ENCODE results near the gene PRKN. TPM values are rescaled to one million over a fixed set of nuclear protein-coding genes. Genes with fewer than 3 reads are reported as not detected.

PRKN gene
- total RNA-seq, 1 donor from 2014 or later = 25.5 TPM

GRCh38 chr6:162373192-162373591 lies 354.4 kb downstream of the PRKN start:
- no peak overlapping the region for H3K27ac ChIP-seq (replicated peaks)
- no peaks in the 10 kb centered on the region for H3K36me3 ChIP-seq
- TF ChIP-seq, protein P1, sequence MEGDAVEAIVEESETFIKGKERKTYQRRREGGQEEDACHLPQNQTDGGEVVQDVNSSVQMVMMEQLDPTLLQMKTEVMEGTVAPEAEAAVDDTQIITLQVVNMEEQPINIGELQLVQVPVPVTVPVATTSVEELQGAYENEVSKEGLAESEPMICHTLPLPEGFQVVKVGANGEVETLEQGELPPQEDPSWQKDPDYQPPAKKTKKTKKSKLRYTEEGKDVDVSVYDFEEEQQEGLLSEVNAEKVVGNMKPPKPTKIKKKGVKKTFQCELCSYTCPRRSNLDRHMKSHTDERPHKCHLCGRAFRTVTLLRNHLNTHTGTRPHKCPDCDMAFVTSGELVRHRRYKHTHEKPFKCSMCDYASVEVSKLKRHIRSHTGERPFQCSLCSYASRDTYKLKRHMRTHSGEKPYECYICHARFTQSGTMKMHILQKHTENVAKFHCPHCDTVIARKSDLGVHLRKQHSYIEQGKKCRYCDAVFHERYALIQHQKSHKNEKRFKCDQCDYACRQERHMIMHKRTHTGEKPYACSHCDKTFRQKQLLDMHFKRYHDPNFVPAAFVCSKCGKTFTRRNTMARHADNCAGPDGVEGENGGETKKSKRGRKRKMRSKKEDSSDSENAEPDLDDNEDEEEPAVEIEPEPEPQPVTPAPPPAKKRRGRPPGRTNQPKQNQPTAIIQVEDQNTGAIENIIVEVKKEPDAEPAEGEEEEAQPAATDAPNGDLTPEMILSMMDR (IDR thresholded peaks at IDR 0.05; ENCODE audit: borderline replicate concordance) = no peak
- intact Hi-C loops (cut with micrococcal nuclease) = no loop called here
- no peaks in the 10 kb centered on the region for H3K27me3 ChIP-seq (ENCODE audit: low read depth)
- H3K4me1 ChIP-seq = peaks cover 22% of the 10 kb centered on the region
- H3K9me3 ChIP-seq (replicated peaks) = no peaks in the 10 kb centered on the region
- H3K4me3 ChIP-seq = no peak overlapping the region
- no peak for DNase-seq

DNA sequence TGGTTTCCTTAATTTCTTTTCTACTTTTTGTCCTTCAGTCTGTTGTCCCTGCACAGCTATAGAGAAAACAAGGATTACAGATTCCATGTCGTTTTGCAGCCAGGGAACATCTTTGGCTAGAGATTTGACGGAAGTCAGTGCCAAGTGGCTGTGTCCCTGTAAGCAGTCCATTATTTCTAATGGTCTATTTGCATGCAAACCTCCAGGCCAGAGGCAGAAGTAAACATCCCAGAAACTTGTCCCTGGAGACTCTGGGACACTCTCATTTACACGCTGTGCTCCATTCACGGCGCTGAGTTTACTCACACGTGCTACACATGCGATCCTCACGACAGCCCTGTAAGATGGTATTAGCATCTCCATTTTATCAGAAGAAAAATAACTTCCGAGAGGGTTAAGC lies 355.5 kb downstream of the PRKN start:
- Histone ChIP-seq H3K4me3 (no peak overlapping the region), H3K27me3 (ENCODE audit: low read depth) (no peaks in the 10 kb centered on the region), H3K4me1 (peaks cover 25% of the 10 kb centered on the region), H3K36me3 (no peaks in the 10 kb centered on the region), H3K27ac (replicated peaks) (no peak overlapping the region), H3K9me3 (replicated peaks) (no peaks in the 10 kb centered on the region)
- TF ChIP-seq, protein P1 (IDR thresholded peaks at IDR 0.05; ENCODE audit: borderline replicate concordance) = no peak
- no peak for DNase-seq
- intact Hi-C loops (cut with micrococcal nuclease) = no loop called here

DNA sequence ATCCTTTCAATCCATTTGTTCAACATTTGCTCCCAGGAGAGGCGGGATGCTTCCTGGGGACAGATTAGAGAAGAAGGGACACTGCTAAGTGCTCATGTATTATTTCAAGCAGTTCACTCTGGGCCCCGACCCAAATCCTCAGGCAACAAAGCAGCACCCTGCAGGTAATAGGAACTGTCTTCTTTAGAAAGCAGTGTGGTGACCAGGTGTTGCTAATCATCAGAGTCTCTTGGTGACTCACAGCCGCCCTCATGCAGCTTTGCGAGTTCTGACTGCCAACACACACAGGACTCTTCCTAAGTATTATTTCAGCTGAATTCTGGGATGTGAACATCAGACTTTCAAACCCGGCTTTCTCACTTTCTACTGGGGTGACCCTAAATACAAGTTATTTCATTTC lies 356.4 kb downstream of the PRKN start:
- TF ChIP-seq, protein P1 (IDR thresholded peaks at IDR 0.05; ENCODE audit: borderline replicate concordance) = no peak
- DNase-seq = no peak
- Histone ChIP-seq H3K36me3 (no peaks in the 10 kb centered on the region), H3K9me3 (replicated peaks) (no peaks in the 10 kb centered on the region), H3K4me1 (peaks cover 25% of the 10 kb centered on the region), H3K27me3 (ENCODE audit: low read depth) (no peaks in the 10 kb centered on the region), H3K4me3 (no peak overlapping the region), H3K27ac (replicated peaks) (no peak overlapping the region)
- intact Hi-C loops (cut with micrococcal nuclease) = no loop called here

DNA sequence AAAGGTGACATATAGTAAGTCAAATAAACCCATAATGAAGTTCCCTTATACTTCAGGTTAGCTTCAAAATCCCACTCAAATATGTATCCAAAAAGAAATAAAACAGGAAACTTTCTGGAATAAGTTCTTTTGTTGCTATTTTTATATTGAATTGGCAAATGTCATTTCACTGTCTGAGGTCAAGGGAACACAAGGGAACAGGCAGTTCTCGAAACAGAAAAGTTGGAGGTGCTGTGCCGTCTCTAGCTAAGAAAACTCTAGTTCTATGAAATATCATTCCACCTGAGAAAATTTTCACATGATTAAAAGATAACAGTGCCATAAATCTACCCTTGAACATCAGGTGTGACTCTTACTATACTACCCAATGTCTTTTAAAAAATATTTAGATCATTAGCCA lies 358.5 kb downstream of the PRKN start:
- Histone ChIP-seq H3K27me3 (ENCODE audit: low read depth) (no peaks in the 10 kb centered on the region), H3K27ac (replicated peaks) (peak overlapping the region; percentile 54), H3K36me3 (no peaks in the 10 kb centered on the region), H3K4me1 (peaks cover 25% of the 10 kb centered on the region), H3K4me3 (no peak overlapping the region), H3K9me3 (replicated peaks) (no peaks in the 10 kb centered on the region)
- TF ChIP-seq, protein P1 (IDR thresholded peaks at IDR 0.05; ENCODE audit: borderline replicate concordance) = no peak
- intact Hi-C loops (cut with micrococcal nuclease) = no loop called here
- no peak for DNase-seq

DNA sequence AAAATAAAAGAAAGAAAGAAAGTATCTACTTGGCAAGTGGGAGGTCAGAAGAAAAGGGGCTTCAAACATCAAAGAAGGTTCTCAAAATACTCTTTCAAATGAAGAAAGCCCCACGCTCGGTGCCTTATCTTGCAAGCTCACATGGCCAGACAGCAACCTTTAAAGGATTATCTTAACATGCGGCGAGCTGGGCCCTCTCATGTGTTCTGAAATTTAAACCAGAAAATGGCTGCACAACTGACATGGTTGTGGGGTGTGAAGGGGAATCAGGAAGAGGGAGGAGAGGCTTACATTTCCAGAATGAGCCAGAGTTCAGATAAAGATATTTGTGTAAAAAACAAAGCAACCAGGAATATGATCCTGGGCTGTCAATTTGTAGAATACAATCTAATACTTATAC lies 363.1 kb downstream of the PRKN start:
- Histone ChIP-seq H3K4me3 (no peak overlapping the region), H3K27me3 (ENCODE audit: low read depth) (no peaks in the 10 kb centered on the region), H3K4me1 (peaks cover 31% of the 10 kb centered on the region), H3K27ac (replicated peaks) (no peak overlapping the region), H3K9me3 (replicated peaks) (no peaks in the 10 kb centered on the region), H3K36me3 (no peaks in the 10 kb centered on the region)
- intact Hi-C loops (cut with micrococcal nuclease) = no loop called here
- DNase-seq = no peak
- TF ChIP-seq, protein P1 (IDR thresholded peaks at IDR 0.05; ENCODE audit: borderline replicate concordance) = no peak

DNA sequence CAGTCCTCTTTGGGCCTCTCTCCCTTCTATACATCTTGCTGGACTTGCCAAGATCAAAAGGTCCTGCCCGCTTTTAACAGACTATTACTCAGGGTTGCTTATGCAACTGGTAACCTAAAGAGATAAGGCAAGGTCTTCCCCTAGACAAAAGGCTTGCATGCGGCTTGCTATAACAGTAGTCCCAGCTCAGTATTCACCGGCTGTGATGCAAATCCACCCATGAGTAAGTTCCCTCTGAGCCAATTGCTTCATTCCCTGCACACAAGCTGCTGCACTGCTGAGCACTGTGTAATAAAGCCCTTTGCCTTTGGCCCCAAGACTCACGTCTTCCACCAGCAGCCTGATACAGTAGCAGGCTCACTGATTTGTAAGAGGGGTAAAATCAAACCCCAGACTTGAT lies 363.8 kb downstream of the PRKN start:
- no peaks in the 10 kb centered on the region for H3K27me3 ChIP-seq (ENCODE audit: low read depth)
- no peaks in the 10 kb centered on the region for H3K36me3 ChIP-seq
- TF ChIP-seq, protein P1 (IDR thresholded peaks at IDR 0.05; ENCODE audit: borderline replicate concordance) = no peak
- no peak overlapping the region for H3K4me3 ChIP-seq
- intact Hi-C loops (cut with micrococcal nuclease) = no loop called here
- H3K4me1 ChIP-seq = peaks cover 23% of the 10 kb centered on the region
- no peak for DNase-seq
- no peaks in the 10 kb centered on the region for H3K9me3 ChIP-seq (replicated peaks)
- no peak overlapping the region for H3K27ac ChIP-seq (replicated peaks)
